Smooth muscle cell (in vitro differentiated cells): ENCODE results near the gene KDM2B. TPM values are rescaled to one million over a fixed set of nuclear protein-coding genes. Genes with fewer than 3 reads are reported as not detected.

Experiments
- DNase-seq: peaks from one replicate; lab custom pipeline; 2025; ENCODE audit not compliant: unreplicated experiment; lab: John Stamatoyannopoulos, UW
- H2AFZ ChIP-seq: fragments of 200-600 bp; sonication (generic); 2 replicates; pipeline ENCODE4 v1.6.0; 2016; ENCODE audit warnings: antibody characterized with exemption, low read depth, mild to moderate bottlenecking
- H3F3A ChIP-seq: fragments of 200-600 bp; sonication (generic); 2 replicates; pipeline ENCODE4 v1.6.0; 2017; ENCODE audit warnings: antibody characterized with exemption, low read depth
- H3K27ac ChIP-seq: fragments of 200-600 bp; sonication (generic); 2 replicates; pipeline ENCODE4 v1.5.1; 2016; ENCODE audit warnings: low read depth, mild to moderate bottlenecking
- H3K27me3 ChIP-seq: fragments of 200-600 bp; sonication (generic); 2 replicates; pipeline ENCODE4 v1.6.1; 2016; ENCODE audit warnings: low read depth, mild to moderate bottlenecking
- H3K36me3 ChIP-seq: fragments of 200-600 bp; sonication (generic); 2 replicates; pipeline ENCODE4 v1.5.1; 2016; ENCODE audit warnings: low read depth
- H3K4me1 ChIP-seq: fragments of 200-600 bp; sonication (generic); 2 replicates; pipeline ENCODE4 v1.5.1; 2016; ENCODE audit warnings: low read depth
- H3K4me2 ChIP-seq: fragments of 200-600 bp; sonication (generic); 2 replicates; pipeline ENCODE4 v1.6.0; 2016; ENCODE audit warnings: mild to moderate bottlenecking
- H3K4me3 ChIP-seq: fragments of 200-600 bp; sonication (generic); 2 replicates; pipeline ENCODE4 v1.5.1; 2016; ENCODE audit warnings: mild to moderate bottlenecking
- H3K79me2 ChIP-seq: fragments of 200-600 bp; sonication (generic); 2 replicates; pipeline ENCODE4 v1.6.0; 2016; ENCODE audit warnings: low read depth, mild to moderate bottlenecking
- H3K9ac ChIP-seq: fragments of 200-600 bp; sonication (generic); 2 replicates; pipeline ENCODE4 v1.6.0; 2016; ENCODE audit warnings: low read depth
- H3K9me3 ChIP-seq: fragments of 200-600 bp; sonication (generic); replicated peaks from 2 replicates; pipeline ENCODE4 v1.5.1; 2016; ENCODE audit warnings: low read depth
- H4K20me1 ChIP-seq: fragments of 200-600 bp; sonication (generic); 2 replicates; pipeline ENCODE4 v1.6.0; 2016; ENCODE audit warnings: low read depth
- CTCF ChIP-seq: fragments of 200-600 bp; sonication (generic); IDR thresholded peaks from 2 replicates; pipeline ENCODE4 v1.5.1; 2017; ENCODE audit warnings: borderline replicate concordance, mild to moderate bottlenecking, antibody characterized with exemption; ENCODE audit not compliant: insufficient read depth, poor library complexity, severe bottlenecking
- WGBS: methylation state at CpG from one replicate; pipeline ENCODE4 v1.1.7; 2016; ENCODE audit warnings: low lambda C conversion rate; 5-methylcytosine and 5-hydroxymethylcytosine counted together
- polyA plus RNA-seq: library from polyadenylated mRNA; unstranded; fragments of >200 nt; fragmentation: Nextera tagmentation; extraction: Ambion mirVana; gene quantifications from 2 replicates; pipeline ENCODE4 v1.2.1, GENCODE V29; 2016
- total RNA-seq: library from RNA; depleted of rRNA; stranded (reverse); fragments of >200 nt; gene quantifications from 2 replicates; pipeline ENCODE4 v1.2.3, GENCODE V29; 2014

Gene KDM2B
- total and polyA plus RNA-seq, 2 experiments from 2014 or later, result 16.3 to 34.9 TPM

- Histone ChIP-seq H3K36me3 (no peaks in the 10 kb centered on the region), H4K20me1 (peaks cover 9% of the 10 kb centered on the region), H2AFZ (no peak overlapping the region), H3K27me3 (peaks cover 10% of the 10 kb centered on the region), H3K9ac (no peak overlapping the region), H3K27ac (no peak overlapping the region), H3K79me2 (no peaks in the 10 kb centered on the region), H3K9me3 (no peaks in the 10 kb centered on the region), H3K4me2 (no peak overlapping the region), H3K4me1 (peaks cover 19% of the 10 kb centered on the region), H3F3A (no peaks in the 10 kb centered on the region), H3K4me3 (peak overlapping the region; percentile 50)
- TF ChIP-seq CTCF, result no peak
- 82% methylated on average over 13 of the region's 13 CpGs for WGBS
- no peak for DNase-seq
Observed at GRCh38 chr12:121535150-121536053, 45.4 kb downstream of the KDM2B start.

GRCh38 chr12:121534495-121535148, 46.2 kb downstream of the KDM2B start:
- no peak overlapping the region for H3K9ac ChIP-seq

GRCh38 chr12:121533394-121534090, 47.3 kb downstream of the KDM2B start:
- Histone ChIP-seq H4K20me1 (peaks cover 6% of the 10 kb centered on the region), H3K9ac (no peak overlapping the region), H3K27ac (no peak overlapping the region), H2AFZ (no peak overlapping the region), H3K4me1 (peaks cover 18% of the 10 kb centered on the region), H3K4me3 (no peak overlapping the region), H3K4me2 (no peak overlapping the region), H3F3A (no peaks in the 10 kb centered on the region), H3K36me3 (no peaks in the 10 kb centered on the region), H3K79me2 (no peaks in the 10 kb centered on the region), H3K27me3 (peaks cover 5% of the 10 kb centered on the region), H3K9me3 (no peaks in the 10 kb centered on the region)
- WGBS, result 90% methylated on average over 17 of the region's 17 CpGs
- no peak for DNase-seq
- no peak for TF ChIP-seq CTCF

More at GRCh38 chr12:121534495-121535148, 46.2 kb downstream of the KDM2B start:
- TF ChIP-seq CTCF, result no peak
- Histone ChIP-seq H3K36me3 (no peaks in the 10 kb centered on the region), H4K20me1 (peaks cover 9% of the 10 kb centered on the region), H2AFZ (no peak overlapping the region), H3K4me2 (no peak overlapping the region), H3F3A (no peaks in the 10 kb centered on the region), H3K4me3 (no peak overlapping the region), H3K27me3 (peaks cover 10% of the 10 kb centered on the region), H3K27ac (no peak overlapping the region), H3K4me1 (peaks cover 19% of the 10 kb centered on the region), H3K9me3 (no peaks in the 10 kb centered on the region), H3K79me2 (no peaks in the 10 kb centered on the region)
- WGBS, result 92% methylated on average over 14 of the region's 14 CpGs
- no peak for DNase-seq
